HepG2 (cell line): Measurements from ENCODE around the gene POU1F1. TPM values are rescaled to one million over a fixed set of nuclear protein-coding genes. Genes with fewer than 3 reads are reported as not detected.

ENCODE experiments used
- ATAC-seq: fragments of 200-7000 bp; cut with Tn5 transposase; 3 replicates; pipeline ENCODE4 v1.9.1; 2020; ENCODE audit warnings: mild to moderate bottlenecking, moderate library complexity
- BruUV-seq: library from RNA; stranded (reverse); fragments of 400-500 nt; replicated peaks from 2 replicates; lab custom pipeline; 2021; lab: Mats Ljungman, UMichigan
- CTCF ChIA-PET: fragments of 300-600 bp; formaldehyde crosslinking; extraction: SDS; loops from one replicate; lab custom pipeline; 2021; ENCODE audit warnings: low total read pairs, inconsistent platforms, low intra/inter-chr PET ratio; lab: Yijun Ruan, JAX
- POLR2A ChIA-PET: fragments of 350-600 bp; sonication (Branson Sonifier 250); formaldehyde crosslinking; loops from one replicate; lab custom pipeline; 2020; ENCODE audit warnings: antibody characterized with exemption, inconsistent platforms; lab: Yijun Ruan, JAX
- DNase-seq: peaks from one replicate; pipeline ENCODE4 v3.0.0-alpha.2; 2015; ENCODE audit warnings: low spot score
- FAIRE-seq: peaks from 3 replicates; lab custom pipeline; 2011; peaks lifted over from hg19 to GRCh38; lab: Jason Lieb, UNC
- H2AFZ ChIP-seq: one replicate; pipeline ENCODE4 v1.6.1; 2011; ENCODE audit warnings: low read length, inconsistent platforms
- H3K27ac ChIP-seq: fragments of 300-600 bp; 3 replicates; pipeline ENCODE4 v1.8.0; 2011; ENCODE audit warnings: mixed run types, mild to moderate bottlenecking, mixed read lengths, low read length, inconsistent platforms; ENCODE audit not compliant: insufficient read depth; ENCODE audit errors: extremely low read length
- H3K27me3 ChIP-seq, 2 experiments: fragments of 200-600 bp in 1 of 2; 2 replicates in 1 of 2; 3 replicates in 1 of 2; pipeline versions ENCODE4 v1.6.0 to v1.8.0; 2011; ENCODE audit warnings: low read length in 2 of 2, mild to moderate bottlenecking in 2 of 2, moderate library complexity in 2 of 2, inconsistent platforms in 1 of 2; ENCODE audit not compliant: insufficient read depth in 2 of 2, control insufficient read depth in 1 of 2
- H3K36me3 ChIP-seq, 2 experiments: fragments of 200-600 bp in 1 of 2; replicated peaks in 1 of 2; 2 replicates in 1 of 2; 3 replicates in 1 of 2; pipeline versions ENCODE4 v1.5.1 to v1.8.0; 2011; ENCODE audit warnings: low read length in 2 of 2, inconsistent platforms in 1 of 2; ENCODE audit not compliant: insufficient read depth in 2 of 2, control insufficient read depth in 1 of 2
- H3K4me1 ChIP-seq: 2 replicates; pipeline ENCODE4 v1.5.1; 2012; ENCODE audit warnings: low read length, inconsistent platforms; ENCODE audit not compliant: insufficient read depth
- H3K4me2 ChIP-seq: 2 replicates; pipeline ENCODE4 v1.6.0; 2011; ENCODE audit warnings: low read depth, low read length, inconsistent platforms
- H3K4me3 ChIP-seq, 3 experiments: fragments of 200-600 bp in 1 of 3; sonication (generic), shearing (Covaris generic) in 1 of 3; replicated peaks in 1 of 3; 2 replicates each; pipeline ENCODE4 v1.5.1; 2011 to 2016; ENCODE audit warnings: low read length in 3 of 3, inconsistent platforms in 2 of 3, low read depth in 2 of 3, mild to moderate bottlenecking in 2 of 3, control low read depth in 1 of 3, mixed read lengths in 1 of 3; ENCODE audit not compliant: insufficient read depth in 1 of 3
- H3K79me2 ChIP-seq: one replicate; pipeline ENCODE4 v1.6.1; 2011; ENCODE audit warnings: low read length, inconsistent platforms; ENCODE audit not compliant: insufficient read depth
- H3K9ac ChIP-seq: 2 replicates; pipeline ENCODE4 v1.6.0; 2011; ENCODE audit warnings: mild to moderate bottlenecking, low read depth, low read length, inconsistent platforms; ENCODE audit not compliant: insufficient read depth
- H3K9me3 ChIP-seq: 2 replicates; pipeline ENCODE4 v1.5.1; 2012; ENCODE audit warnings: mild to moderate bottlenecking, low read length
- H4K20me1 ChIP-seq: 2 replicates; pipeline ENCODE4 v1.6.0; 2011; ENCODE audit warnings: inconsistent platforms, mild to moderate bottlenecking, low read length, moderate library complexity; ENCODE audit not compliant: insufficient read depth
- ARID3A ChIP-seq: IDR thresholded peaks from 2 replicates; pipeline ENCODE4 v1.6.1; 2012; ENCODE audit warnings: low read depth, low read length, improper control_type of control experiment
- ARNT2 ChIP-seq: sonication (generic); formaldehyde crosslinking; IDR thresholded peaks from 2 replicates; pipeline ENCODE4 v1.8.0; 2022; ENCODE audit warnings: mild to moderate bottlenecking, low read depth, missing genetic modification reagents, moderate library complexity
- CERS6 ChIP-seq: sonication (generic); formaldehyde crosslinking; IDR thresholded peaks from 2 replicates; pipeline ENCODE4 v1.5.0; 2020; ENCODE audit warnings: missing genetic modification reagents
- CREM ChIP-seq, 2 experiments: sonication (generic) in 1 of 2; formaldehyde crosslinking in 1 of 2; IDR thresholded peaks; 2 replicates each; pipeline versions ENCODE4 v1.4.0 to v1.6.1; 2016 to 2020; ENCODE audit warnings: antibody characterized with exemption in 1 of 2, mild to moderate bottlenecking in 1 of 2, missing genetic modification reagents in 1 of 2
- CTCF ChIP-seq: sonication (generic); formaldehyde crosslinking; IDR thresholded peaks from 2 replicates; pipeline ENCODE4 v1.5.0; 2020; ENCODE audit warnings: mild to moderate bottlenecking, missing genetic modification reagents, moderate library complexity
- GZF1 ChIP-seq: sonication (generic); formaldehyde crosslinking; IDR thresholded peaks from 2 replicates; pipeline ENCODE4 v1.5.1; 2020; ENCODE audit warnings: mild to moderate bottlenecking, missing genetic modification reagents
- MBNL3 ChIP-seq: fragments of 250-450 bp; sonication (Bioruptor Pico); conservative IDR thresholded peaks from 2 replicates; pipeline ENCODE4 v1.8.0; 2022; ENCODE audit warnings: mild to moderate bottlenecking, inconsistent platforms
- REL ChIP-seq: sonication (generic); formaldehyde crosslinking; conservative IDR thresholded peaks from 2 replicates; pipeline ENCODE4 v1.8.0; 2022; ENCODE audit warnings: mild to moderate bottlenecking, missing genetic modification reagents, moderate library complexity
- SCMH1 ChIP-seq: sonication (generic); formaldehyde crosslinking; IDR thresholded peaks from 2 replicates; pipeline ENCODE4 v1.9.0; 2021; ENCODE audit warnings: missing genetic modification reagents, mild to moderate bottlenecking, borderline replicate concordance
- SMC3 ChIP-seq: IDR thresholded peaks from 2 replicates; pipeline ENCODE4 v1.6.1; 2011; ENCODE audit warnings: low read length, improper control_type of control experiment
- SMYD3 ChIP-seq: sonication (generic); formaldehyde crosslinking; IDR thresholded peaks from 2 replicates; pipeline ENCODE4 v1.8.1; 2023; ENCODE audit warnings: mild to moderate bottlenecking, missing genetic modification reagents
- TFAP4 ChIP-seq: sonication (generic); IDR thresholded peaks from 2 replicates; pipeline ENCODE4 v1.6.1; 2016; ENCODE audit warnings: low read depth, borderline replicate concordance
- YY1 ChIP-seq: IDR thresholded peaks from 2 replicates; pipeline ENCODE4 v1.6.1; 2011; ENCODE audit warnings: low read length, low read depth, moderate library complexity, mild to moderate bottlenecking; ENCODE audit not compliant: insufficient read depth, insufficient replicate concordance
- ZFP62 ChIP-seq: sonication (generic); formaldehyde crosslinking; IDR thresholded peaks from 2 replicates; pipeline ENCODE4 v1.4.0; 2020; ENCODE audit warnings: missing genetic modification reagents
- ZNF24 ChIP-seq: fragments of 450-650 bp; IDR thresholded peaks from 2 replicates; pipeline ENCODE4 v1.6.1; 2017; ENCODE audit warnings: antibody characterized with exemption, mild to moderate bottlenecking
- ZNF343 ChIP-seq: sonication (generic); formaldehyde crosslinking; IDR thresholded peaks from 2 replicates; pipeline ENCODE4 v1.4.0; 2020; ENCODE audit warnings: mild to moderate bottlenecking, missing genetic modification reagents
- ZNF552 ChIP-seq: sonication (generic); formaldehyde crosslinking; IDR thresholded peaks from 2 replicates; pipeline ENCODE4 v1.9.0; 2022; ENCODE audit warnings: missing genetic modification reagents, mild to moderate bottlenecking, borderline replicate concordance
- ZNF558 ChIP-seq: sonication (generic); formaldehyde crosslinking; IDR thresholded peaks from 2 replicates; pipeline ENCODE4 v1.9.0; 2022; ENCODE audit warnings: mild to moderate bottlenecking, missing genetic modification reagents, borderline replicate concordance
- ZNF724P ChIP-seq: sonication (generic); formaldehyde crosslinking; IDR thresholded peaks from 2 replicates; pipeline ENCODE4 v1.8.0; 2022; ENCODE audit warnings: missing genetic modification reagents, borderline replicate concordance
- ZSCAN21 ChIP-seq: sonication (generic); formaldehyde crosslinking; IDR thresholded peaks from 2 replicates; pipeline ENCODE4 v1.8.0; 2022; ENCODE audit warnings: mild to moderate bottlenecking, missing genetic modification reagents, moderate library complexity, borderline replicate concordance
- WGBS: methylation state at CpG from one replicate; pipeline ENCODE4 v1.1.6; 2017; ENCODE audit warnings: low lambda C conversion rate; 5-methylcytosine and 5-hydroxymethylcytosine counted together
- in situ Hi-C: cut with HindIII; loops from 2 replicates; pipeline ENCODE4 v1.10.0; 2017; ENCODE audit warnings: low pct_unique_long_range_greater_than_20kb; ENCODE audit not compliant: extremely low pct_ligation_motif_present
- intact Hi-C: fragments of 100-400 bp; cut with micrococcal nuclease; formaldehyde crosslinking; loops from one replicate; pipeline ENCODE4 v1.10.0; 2022; ENCODE audit not compliant: unreplicated experiment
- polyA plus RNA-seq, 8 experiments: library from polyadenylated mRNA; depleted of rRNA in 3 of 8; stranded (reverse) in 7 of 8; unstranded in 1 of 8; fragments of >200 nt; fragmentation: Illumina TruSeq in 4 of 8; extraction: Trizol in 4 of 8; gene quantifications; 2 replicates each; pipeline versions ENCODE4 v1.2.1 to v1.2.3, GENCODE V29; 2011 to 2016; ENCODE audit warnings: low read depth in 4 of 8, missing spikeins in 1 of 8, mixed read lengths in 1 of 8; ENCODE audit not compliant: insufficient read depth in 1 of 8
- total RNA-seq, 5 experiments: library from RNA; depleted of rRNA; stranded (reverse); fragments of >200 nt; fragmentation: Illumina TruSeq; extraction: Trizol; gene quantifications; 2 replicates each; pipeline ENCODE4 v1.2.3, GENCODE V29; 2016; ENCODE audit warnings: low read depth in 1 of 5

The POU1F1 gene
- total and polyA plus RNA-seq, 2 of the 13 experiments (the other 11 are each of a cell fraction or from before 2014, with no cell fraction given), result not detected

GRCh38 chr3:87298111-87298718 is 21.8 kb upstream of the POU1F1 start:
- Histone ChIP-seq H3K27me3 (no peaks in the 10 kb centered on the region), H3K27ac (no peak overlapping the region), H3K4me2 (no peak overlapping the region), H3K9me3 (no peaks in the 10 kb centered on the region), H2AFZ (no peak overlapping the region), H3K4me3 (no peak overlapping the region), H3K4me1 (no peaks in the 10 kb centered on the region), H4K20me1 (no peaks in the 10 kb centered on the region), H3K36me3 (no peaks in the 10 kb centered on the region), H3K79me2 (no peaks in the 10 kb centered on the region), H3K9ac (no peak overlapping the region)
- 2% methylated on average over 3 of the region's 3 CpGs for WGBS
- intact Hi-C loops (loop anchor here (1.0 kb wide), 2 partner anchors 206 to 707 kb away; no protein-coding TSS in a partner anchor), in situ Hi-C loops (no loop called here)
- DNase-seq (peak; percentile 54), ATAC-seq (peak; percentile 74), FAIRE-seq (peak; percentile 49)
- POLR2A ChIA-PET, result no interaction called here
- CTCF ChIA-PET, result interaction anchor here (1.1 to 3.1 kb wide), 4 partner anchors 205 to 815 kb away, joined by 3 to 24 read pairs (median 9); no protein-coding TSS in a partner anchor
- no TSS peak for BruUV-seq
- TF ChIP-seq ZNF552 (CRISPR knock-in tag), result no peak
- no peak for TF ChIP-seq ZNF343 (CRISPR knock-in tag)
- no peak for TF ChIP-seq CERS6 (CRISPR knock-in tag)
- TF ChIP-seq MBNL3 (CRISPR knock-in tag), result no peak
- TF ChIP-seq SCMH1, result no peak
- no peak for TF ChIP-seq REL (CRISPR knock-in tag)
- TF ChIP-seq ARID3A, result peak; percentile 88
- TF ChIP-seq CREM (IDR thresholded peaks at IDR 0.05), result no peak
- no peak for TF ChIP-seq CREM (CRISPR knock-in tag; IDR thresholded peaks at IDR 0.05)
- TF ChIP-seq SMC3, result peak; percentile 68; the same call in 1 of the 2 replicates
- TF ChIP-seq SMYD3 (CRISPR knock-in tag), result no peak
- TF ChIP-seq TFAP4, result no peak
- no peak for TF ChIP-seq ZNF558 (CRISPR knock-in tag)
- no peak for TF ChIP-seq ARNT2 (CRISPR knock-in tag)
- TF ChIP-seq GZF1 (CRISPR knock-in tag), result no peak
- no peak for TF ChIP-seq ZNF724P (CRISPR knock-in tag)
- TF ChIP-seq YY1, result peak; percentile 13
- no peak for TF ChIP-seq ZFP62
- peak; percentile 70 for TF ChIP-seq CTCF
- no peak for TF ChIP-seq ZSCAN21 (CRISPR knock-in tag)
- TF ChIP-seq ZNF24, result no peak
